Measurements from ENCODE around the gene AR.

The AR gene

GRCh38 chrX:67619253-67619652 is 75.4 kb downstream of the AR start:
- TF ChIP-seq CTCF (conservative IDR thresholded peaks at IDR 0.05; ENCODE audit: low read length) (no peak), EZH2phosphoT487 (IDR thresholded peaks at IDR 0.05; ENCODE audit: borderline replicate concordance) (no peak)
- Histone ChIP-seq H3K36me3 (ENCODE audit: insufficient read depth, low read length) (no peaks in the 10 kb centered on the region), H3K4me1 (ENCODE audit: insufficient read depth, low read length, poor library complexity, severe bottlenecking) (no peaks in the 10 kb centered on the region), H3F3A (ENCODE audit: low read depth) (no peaks in the 10 kb centered on the region), H3K9me3 (ENCODE audit: insufficient read depth, low read depth, low read length) (no peaks in the 10 kb centered on the region), H3K9ac (ENCODE audit: low read depth, low read length, poor library complexity, severe bottlenecking) (no peak overlapping the region), H3K4me2 (ENCODE audit: low read depth, low read length, poor library complexity, severe bottlenecking) (no peak overlapping the region), H3K79me2 (ENCODE audit: insufficient read depth, low read length) (no peaks in the 10 kb centered on the region), H3K9me2 (replicated peaks; ENCODE audit: low read depth, low read length) (no peaks in the 10 kb centered on the region), H3K4me3 (ENCODE audit: low read length, poor library complexity, severe bottlenecking) (no peak overlapping the region), H3K27me3 (ENCODE audit: insufficient read depth, low read length, poor library complexity, severe bottlenecking) (no peaks in the 10 kb centered on the region), H2AFZ (ENCODE audit: low read length) (no peak overlapping the region), H4K20me1 (ENCODE audit: insufficient read depth, low read length, poor library complexity, severe bottlenecking) (no peaks in the 10 kb centered on the region)

GRCh38 chrX:67622053-67622585 is 78.3 kb downstream of the AR start:
- H3K4me3 ChIP-seq (ENCODE audit: low read length, poor library complexity, severe bottlenecking) = no peak overlapping the region
- no peaks in the 10 kb centered on the region for H4K20me1 ChIP-seq (ENCODE audit: insufficient read depth, low read length, poor library complexity, severe bottlenecking)
- H3F3A ChIP-seq (ENCODE audit: low read depth) = no peaks in the 10 kb centered on the region
- H3K4me2 ChIP-seq (ENCODE audit: low read depth, low read length, poor library complexity, severe bottlenecking) = no peak overlapping the region
- no peaks in the 10 kb centered on the region for H3K9me3 ChIP-seq (ENCODE audit: insufficient read depth, low read depth, low read length)
- no peak overlapping the region for H2AFZ ChIP-seq (ENCODE audit: low read length)
- no peaks in the 10 kb centered on the region for H3K9me2 ChIP-seq (replicated peaks; ENCODE audit: low read depth, low read length)
- H3K4me1 ChIP-seq (ENCODE audit: insufficient read depth, low read length, poor library complexity, severe bottlenecking) = no peaks in the 10 kb centered on the region
- no peaks in the 10 kb centered on the region for H3K79me2 ChIP-seq (ENCODE audit: insufficient read depth, low read length)
- no peaks in the 10 kb centered on the region for H3K36me3 ChIP-seq (ENCODE audit: insufficient read depth, low read length)
- no peaks in the 10 kb centered on the region for H3K27me3 ChIP-seq (ENCODE audit: insufficient read depth, low read length, poor library complexity, severe bottlenecking)
- no peak for TF ChIP-seq EZH2phosphoT487 (IDR thresholded peaks at IDR 0.05; ENCODE audit: borderline replicate concordance)
- no peak overlapping the region for H3K9ac ChIP-seq (ENCODE audit: low read depth, low read length, poor library complexity, severe bottlenecking)

GRCh38 chrX:67624325-67624724 is 80.5 kb downstream of the AR start:
- no peak overlapping the region for H3K4me2 ChIP-seq (ENCODE audit: low read depth, low read length, poor library complexity, severe bottlenecking)
- TF ChIP-seq EZH2phosphoT487 (IDR thresholded peaks at IDR 0.05; ENCODE audit: borderline replicate concordance) (no peak), CTCF (conservative IDR thresholded peaks at IDR 0.05; ENCODE audit: low read length) (no peak)
- H3K9ac ChIP-seq (ENCODE audit: low read depth, low read length, poor library complexity, severe bottlenecking) = no peak overlapping the region
- H4K20me1 ChIP-seq (ENCODE audit: insufficient read depth, low read length, poor library complexity, severe bottlenecking) = no peaks in the 10 kb centered on the region
- H3K27me3 ChIP-seq (ENCODE audit: insufficient read depth, low read length, poor library complexity, severe bottlenecking) = no peaks in the 10 kb centered on the region
- no peaks in the 10 kb centered on the region for H3K4me1 ChIP-seq (ENCODE audit: insufficient read depth, low read length, poor library complexity, severe bottlenecking)
- no peaks in the 10 kb centered on the region for H3K36me3 ChIP-seq (ENCODE audit: insufficient read depth, low read length)
- no peaks in the 10 kb centered on the region for H3K79me2 ChIP-seq (ENCODE audit: insufficient read depth, low read length)
- H3K9me2 ChIP-seq (replicated peaks; ENCODE audit: low read depth, low read length) = no peaks in the 10 kb centered on the region
- H3K4me3 ChIP-seq (ENCODE audit: low read length, poor library complexity, severe bottlenecking) = no peak overlapping the region
- no peaks in the 10 kb centered on the region for H3K9me3 ChIP-seq (ENCODE audit: insufficient read depth, low read depth, low read length)
- H3F3A ChIP-seq (ENCODE audit: low read depth) = no peaks in the 10 kb centered on the region
- no peak overlapping the region for H2AFZ ChIP-seq (ENCODE audit: low read length)

GRCh38 chrX:67635424-67635823 is 91.6 kb downstream of the AR start:
- H3K9ac ChIP-seq (ENCODE audit: low read depth, low read length, poor library complexity, severe bottlenecking) = no peak overlapping the region
- no peak overlapping the region for H2AFZ ChIP-seq (ENCODE audit: low read length)
- H3K9me3 ChIP-seq (ENCODE audit: insufficient read depth, low read depth, low read length) = no peaks in the 10 kb centered on the region
- no peaks in the 10 kb centered on the region for H4K20me1 ChIP-seq (ENCODE audit: insufficient read depth, low read length, poor library complexity, severe bottlenecking)
- H3K27me3 ChIP-seq (ENCODE audit: insufficient read depth, low read length, poor library complexity, severe bottlenecking) = no peaks in the 10 kb centered on the region
- H3K4me3 ChIP-seq (ENCODE audit: low read length, poor library complexity, severe bottlenecking) = no peak overlapping the region
- H3K79me2 ChIP-seq (ENCODE audit: insufficient read depth, low read length) = no peaks in the 10 kb centered on the region
- no peak for TF ChIP-seq CTCF (conservative IDR thresholded peaks at IDR 0.05; ENCODE audit: low read length)
- TF ChIP-seq EZH2phosphoT487 (IDR thresholded peaks at IDR 0.05; ENCODE audit: borderline replicate concordance) = no peak
- no peaks in the 10 kb centered on the region for H3F3A ChIP-seq (ENCODE audit: low read depth)
- no peaks in the 10 kb centered on the region for H3K4me1 ChIP-seq (ENCODE audit: insufficient read depth, low read length, poor library complexity, severe bottlenecking)
- no peak overlapping the region for H3K4me2 ChIP-seq (ENCODE audit: low read depth, low read length, poor library complexity, severe bottlenecking)
- H3K9me2 ChIP-seq (replicated peaks; ENCODE audit: low read depth, low read length) = no peaks in the 10 kb centered on the region
- H3K36me3 ChIP-seq (ENCODE audit: insufficient read depth, low read length) = no peaks in the 10 kb centered on the region

All from Loucy (cell line).